CD1c-positive myeloid dendritic cell (primary cell): ENCODE measurements around the gene MCM8.

Experiments
- DNase-seq: peaks from one replicate; pipeline ENCODE4 v3.0.0-alpha.2; 2016; ENCODE audit errors: extremely low spot score

The MCM8 gene

DNA sequence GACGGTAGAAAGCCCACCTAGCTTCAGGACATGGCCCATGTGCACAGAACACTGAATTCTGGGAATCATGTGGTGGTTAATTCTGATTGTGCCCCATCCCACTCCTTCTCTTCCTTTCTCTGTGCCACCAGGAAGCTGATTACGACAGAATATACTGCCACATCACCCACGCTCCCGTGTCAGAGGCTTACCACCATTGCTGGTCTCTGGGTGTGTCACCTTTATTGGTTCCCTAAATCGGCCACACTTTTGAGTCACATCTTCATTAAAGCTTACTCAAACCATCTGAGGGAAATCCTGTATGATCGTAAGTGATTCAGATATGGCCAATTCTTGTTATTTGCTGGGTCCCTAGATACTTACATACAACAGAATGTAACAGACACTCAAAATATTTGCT, 3.2 kb upstream of the MCM8 start:
- DNase-seq = peak; percentile 96

DNA sequence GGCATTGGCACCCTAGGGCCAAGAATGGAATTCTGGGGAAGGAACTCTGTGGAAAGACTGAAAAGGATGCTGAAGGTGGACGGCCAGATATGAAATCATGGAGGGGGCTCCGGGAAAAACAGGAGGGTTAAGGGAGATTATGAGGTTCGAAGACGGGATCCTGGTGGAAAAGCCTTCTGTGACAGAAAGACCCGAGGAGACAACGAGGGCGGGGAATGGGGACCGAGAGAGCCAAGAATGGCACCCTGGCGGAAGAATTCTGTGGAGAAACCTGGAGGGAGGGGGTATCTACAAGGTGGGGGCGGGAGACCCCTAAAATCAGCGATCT, 545 bp upstream of the MCM8 start:
- no peak for DNase-seq

DNA sequence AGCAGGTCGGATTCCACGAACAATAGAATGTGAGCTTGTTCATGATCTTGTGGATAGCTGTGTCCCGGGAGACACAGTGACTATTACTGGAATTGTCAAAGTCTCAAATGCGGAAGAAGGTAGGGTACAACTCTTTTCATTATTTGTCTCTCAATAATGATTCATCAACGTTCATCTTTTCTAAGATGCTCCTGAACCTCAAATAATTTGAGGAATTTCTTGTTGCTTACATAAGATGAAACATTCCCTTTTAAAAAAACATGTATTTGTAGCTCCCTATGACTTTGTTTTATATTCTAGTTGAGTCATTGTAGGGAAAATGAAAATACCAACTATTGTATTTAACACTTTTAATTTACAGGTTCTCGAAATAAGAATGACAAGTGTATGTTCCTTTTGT, 17.0 kb downstream of the MCM8 start:
- DNase-seq = no peak

DNA sequence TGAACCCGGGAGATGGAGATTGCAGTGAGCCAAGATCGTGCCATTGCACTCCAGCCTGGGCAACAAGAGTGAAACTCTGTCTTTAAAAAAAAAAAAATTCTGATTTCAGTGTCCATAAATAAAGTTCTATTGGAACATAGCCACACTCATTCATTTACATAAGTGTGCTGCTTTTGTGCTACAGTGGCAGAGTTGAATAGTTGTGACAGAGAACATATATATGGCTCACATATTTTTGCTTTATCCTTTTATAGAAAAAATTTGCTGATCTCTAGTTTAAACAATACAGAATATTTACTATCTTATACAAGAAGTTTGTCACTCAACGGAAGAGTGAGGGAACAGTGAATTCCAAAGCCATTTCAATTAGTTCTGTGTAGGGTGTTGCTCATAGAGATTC, 18.0 kb downstream of the MCM8 start:
- DNase-seq = no peak

DNA sequence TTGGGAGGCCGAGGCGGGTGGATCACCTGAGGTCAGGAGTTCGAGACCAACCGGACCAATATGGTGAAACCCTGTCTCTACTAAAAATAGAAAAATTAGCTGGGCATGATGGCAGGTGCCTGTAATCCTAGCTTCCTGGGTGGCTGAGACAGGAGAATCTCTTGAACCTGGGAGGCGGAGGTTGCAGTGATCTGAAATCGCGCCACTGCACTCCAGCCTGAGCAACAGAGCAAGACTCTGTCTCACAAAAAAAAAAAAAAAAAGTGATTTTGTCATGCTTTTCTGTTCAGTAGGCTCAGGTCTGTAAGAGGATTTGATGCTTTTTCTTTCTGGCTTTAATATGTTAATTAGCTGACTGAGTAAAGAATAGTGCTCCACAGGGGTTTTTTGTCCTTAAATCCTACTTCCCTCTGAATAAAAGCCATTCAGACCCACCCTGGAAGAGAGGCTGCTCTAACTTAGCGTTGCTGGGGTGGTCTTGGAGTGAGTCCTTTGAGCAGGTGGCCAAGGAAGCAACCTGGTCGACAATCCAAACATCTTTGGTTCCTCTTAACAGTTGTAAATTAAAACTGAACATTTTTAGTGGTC, 19.0 kb downstream of the MCM8 start:
- no peak for DNase-seq

DNA sequence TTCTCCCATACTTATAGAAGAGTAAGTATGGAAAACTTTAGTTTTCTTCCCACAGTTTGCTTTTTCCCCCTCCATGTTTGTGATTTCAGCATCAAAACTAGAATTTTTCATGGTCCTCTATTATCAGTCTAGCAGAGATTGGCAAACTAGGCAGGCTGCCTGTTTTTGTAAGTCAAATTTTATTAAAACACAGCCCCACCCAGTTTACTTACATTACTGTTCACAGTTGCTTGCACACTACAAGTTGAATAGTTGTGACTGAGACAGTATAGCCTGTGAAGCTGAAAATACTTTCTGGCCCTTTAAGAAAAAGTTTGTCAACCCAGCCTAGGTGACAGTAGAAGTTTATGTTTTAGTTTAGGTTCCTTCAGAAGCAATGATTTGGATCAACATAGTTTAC, 19.5 kb downstream of the MCM8 start:
- DNase-seq = no peak

DNA sequence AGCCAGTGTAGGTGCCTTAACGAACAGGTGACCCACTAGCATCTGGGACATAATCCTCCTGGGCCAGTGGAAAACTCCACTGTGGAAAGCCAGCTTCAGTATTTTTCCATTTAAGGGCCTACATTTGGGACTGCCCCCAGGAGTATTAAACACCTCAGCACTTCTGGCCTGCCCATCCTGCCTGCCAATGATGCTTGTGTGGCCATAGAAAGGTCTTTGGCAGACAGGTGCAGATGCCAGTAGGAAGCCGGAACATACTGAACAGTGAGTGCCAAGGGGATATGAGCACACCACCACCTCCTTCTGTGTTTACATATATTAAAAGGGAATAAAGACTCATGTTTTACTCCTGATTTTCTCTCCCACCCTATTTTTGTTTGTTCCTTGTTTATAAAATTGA, 19.9 kb downstream of the MCM8 start:
- DNase-seq = no peak

DNA sequence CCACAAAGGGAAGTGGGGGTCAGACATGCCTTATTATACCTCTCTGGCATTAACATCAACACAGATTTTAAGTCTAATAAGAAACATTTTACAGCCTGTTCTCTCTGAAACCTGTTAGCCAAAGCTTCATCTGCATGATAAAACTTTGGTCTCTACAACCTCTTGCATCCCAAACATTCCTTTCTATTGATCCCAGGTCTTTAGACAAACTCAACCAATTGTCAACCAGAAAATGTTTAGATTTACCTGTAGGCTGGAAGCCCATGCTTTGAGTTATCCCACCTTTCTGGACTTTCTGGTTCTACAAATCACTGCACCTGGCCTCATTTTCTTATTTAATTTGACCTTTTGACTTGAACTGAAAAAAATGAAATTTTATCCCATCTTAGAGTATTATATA, 20.8 kb downstream of the MCM8 start:
- no peak for DNase-seq

DNA sequence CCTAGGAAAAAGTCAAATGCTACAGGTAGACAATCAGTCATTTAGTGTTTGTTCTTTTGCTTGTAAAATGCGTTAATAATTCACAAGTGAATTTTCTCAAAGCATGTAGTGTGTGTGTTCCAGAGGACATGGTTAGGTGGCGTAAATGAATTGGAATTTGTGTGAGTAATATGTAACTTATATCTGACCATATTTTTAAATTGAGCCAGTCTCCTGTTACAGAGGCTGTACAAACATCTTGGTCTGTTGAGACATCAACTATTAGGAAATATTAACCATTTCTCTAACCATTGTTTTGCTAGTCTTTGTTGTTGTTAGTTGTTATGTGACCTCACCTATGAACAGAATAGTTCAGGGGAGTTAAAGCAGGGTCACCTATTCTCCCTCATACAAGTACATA, 22.7 kb downstream of the MCM8 start:
- DNase-seq = no peak

DNA sequence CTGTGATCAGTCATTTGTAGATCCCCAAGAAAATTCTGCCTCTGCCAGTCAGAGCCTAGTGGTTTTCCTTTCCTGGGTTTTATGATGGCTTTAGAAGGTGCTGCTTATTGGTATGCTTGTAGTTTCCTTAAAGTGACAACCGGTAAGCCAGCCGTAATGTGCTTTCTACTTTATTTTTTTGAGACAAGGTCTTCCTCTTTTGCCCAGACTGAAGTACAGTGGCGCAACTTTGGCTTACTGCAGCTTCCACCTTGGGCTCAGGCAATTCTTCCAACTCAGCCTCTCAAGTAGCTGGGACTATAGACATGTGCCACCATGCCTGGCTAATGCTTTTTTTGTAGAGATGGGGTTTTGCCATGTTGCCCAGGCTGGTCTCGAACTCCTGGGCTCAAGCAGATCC, 23.5 kb downstream of the MCM8 start:
- DNase-seq = peak; percentile 23

DNA sequence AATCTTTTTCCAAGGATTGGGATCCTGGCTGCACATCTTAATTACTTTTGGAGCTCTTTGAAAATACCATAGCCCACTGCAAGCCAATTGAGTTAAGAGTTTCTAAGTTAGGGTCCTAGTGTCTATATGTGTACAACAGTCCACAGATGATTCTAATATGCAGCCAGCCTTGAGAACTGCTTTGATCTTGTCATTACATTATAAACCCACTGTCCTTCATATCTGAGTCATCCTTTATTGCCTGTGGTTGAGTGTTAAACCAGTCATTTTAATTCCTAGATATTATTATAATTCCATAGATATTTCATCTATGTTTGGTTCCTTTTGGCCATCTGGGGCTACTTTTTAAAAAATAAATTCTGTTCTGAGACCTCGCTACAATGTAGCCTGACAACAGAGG, 24.1 kb downstream of the MCM8 start:
- no peak for DNase-seq

DNA sequence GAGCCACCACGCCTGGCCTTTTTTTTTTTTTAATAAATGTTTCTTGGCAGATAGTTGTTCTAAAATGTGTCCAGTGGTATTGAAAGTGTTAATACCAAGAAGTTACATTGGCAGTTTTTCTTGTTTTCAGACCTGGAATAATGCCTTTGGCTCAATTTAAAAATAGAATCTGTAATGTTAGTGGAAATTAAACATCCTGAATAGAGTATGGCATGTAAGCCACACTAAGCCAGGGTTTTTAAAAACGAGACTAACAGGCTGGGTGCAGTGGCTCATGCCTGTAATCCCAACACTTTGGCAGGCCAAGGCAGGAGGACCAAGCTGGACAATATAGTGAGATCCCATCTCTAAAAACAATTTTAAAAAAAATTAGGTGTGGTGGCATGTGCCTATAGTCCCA, 25.3 kb downstream of the MCM8 start:
- no peak for DNase-seq

DNA sequence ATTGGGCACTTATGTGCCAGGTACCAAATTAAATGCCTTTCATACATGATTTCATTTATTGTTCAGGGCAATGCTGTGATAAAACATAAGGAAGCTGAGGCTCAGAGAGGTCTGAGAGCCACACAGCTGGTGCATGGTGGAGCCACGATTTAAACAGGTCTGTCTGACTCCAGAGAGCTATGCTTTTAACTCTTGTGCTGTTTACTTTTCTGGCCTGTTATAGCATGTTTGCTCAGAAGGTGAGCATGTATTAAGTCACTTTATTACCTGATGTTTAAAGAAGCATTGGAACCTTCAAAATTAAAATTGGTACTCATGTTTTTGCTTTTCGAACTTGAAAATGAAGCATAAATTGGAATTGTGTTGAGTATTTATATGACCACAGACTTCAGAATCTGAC, 26.8 kb downstream of the MCM8 start:
- DNase-seq = no peak

DNA sequence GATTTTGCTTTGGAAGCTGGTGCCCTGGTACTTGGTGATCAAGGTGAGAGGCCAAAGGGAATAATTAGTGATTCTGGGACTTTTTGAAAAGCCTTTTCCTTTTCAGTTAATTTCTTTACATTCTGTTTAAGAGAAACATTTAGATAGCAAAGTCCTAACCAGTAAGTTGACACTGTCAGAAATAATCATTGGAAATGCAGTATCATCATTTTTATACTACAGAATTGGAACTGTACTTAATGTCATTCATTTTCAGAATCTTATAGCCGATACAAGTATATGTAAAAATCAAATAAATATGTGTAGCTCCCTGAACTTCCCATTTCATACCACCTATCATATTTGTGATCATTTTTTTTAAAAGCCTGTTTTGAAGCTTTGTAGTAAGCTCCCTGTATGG, 27.5 kb downstream of the MCM8 start:
- no peak for DNase-seq

DNA sequence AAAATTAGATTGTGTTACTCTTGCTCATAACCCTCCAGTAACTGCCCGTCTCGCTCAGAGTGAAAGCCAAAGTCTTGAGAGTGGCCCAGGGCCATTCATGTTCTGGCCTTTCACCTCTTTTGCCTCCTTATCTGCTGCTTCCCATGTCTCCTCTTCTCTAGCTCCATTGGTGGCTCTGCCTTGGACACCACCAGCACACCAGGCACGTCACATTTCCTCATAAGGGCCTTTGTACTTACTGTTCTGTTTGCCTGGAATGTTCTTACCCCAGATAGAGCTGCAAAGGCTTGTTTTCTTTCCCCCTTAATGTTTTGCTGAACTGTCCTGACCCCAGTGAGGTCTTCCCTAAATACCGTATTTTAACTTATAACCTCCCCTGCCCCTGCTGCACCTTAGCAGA, 29.3 kb downstream of the MCM8 start:
- DNase-seq = no peak

DNA sequence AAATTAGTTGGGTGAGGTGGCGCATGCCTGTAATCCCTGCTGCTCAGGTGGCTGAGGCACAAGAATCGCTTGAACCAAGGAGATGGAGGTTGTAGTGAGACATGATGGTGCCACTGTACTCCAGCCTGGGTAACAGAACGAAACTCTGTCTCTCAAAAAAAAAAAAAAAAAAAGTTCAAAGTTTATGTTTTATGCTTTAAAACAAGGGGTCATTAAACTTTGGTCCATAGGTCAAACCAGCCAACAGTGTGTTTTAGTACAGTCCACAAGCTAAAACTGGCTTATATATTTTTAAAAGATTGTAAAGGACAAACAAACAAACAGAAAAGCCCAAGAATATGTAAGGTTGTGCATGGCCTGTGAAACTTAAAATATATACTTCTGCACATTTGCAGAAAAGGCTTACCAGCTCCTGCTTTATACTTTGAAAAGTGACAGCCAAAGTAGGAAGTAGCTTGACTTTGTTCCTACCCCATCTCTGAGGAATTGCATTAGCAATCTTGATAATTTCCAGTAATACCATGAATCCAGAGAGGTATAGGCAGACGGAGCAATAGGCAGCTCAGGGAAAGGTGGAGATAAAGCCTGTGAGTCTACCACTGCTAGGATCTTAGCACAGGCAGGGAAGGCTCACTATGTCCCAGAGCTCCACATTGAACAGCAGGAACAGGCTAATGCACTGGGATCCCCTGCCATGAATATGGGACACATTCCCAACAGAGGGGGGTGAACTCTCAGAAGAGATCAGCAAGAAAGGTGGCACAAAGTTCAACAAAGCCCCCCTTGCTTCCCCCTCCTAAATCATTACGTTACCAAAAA, 30.5 kb downstream of the MCM8 start:
- DNase-seq = no peak

DNA sequence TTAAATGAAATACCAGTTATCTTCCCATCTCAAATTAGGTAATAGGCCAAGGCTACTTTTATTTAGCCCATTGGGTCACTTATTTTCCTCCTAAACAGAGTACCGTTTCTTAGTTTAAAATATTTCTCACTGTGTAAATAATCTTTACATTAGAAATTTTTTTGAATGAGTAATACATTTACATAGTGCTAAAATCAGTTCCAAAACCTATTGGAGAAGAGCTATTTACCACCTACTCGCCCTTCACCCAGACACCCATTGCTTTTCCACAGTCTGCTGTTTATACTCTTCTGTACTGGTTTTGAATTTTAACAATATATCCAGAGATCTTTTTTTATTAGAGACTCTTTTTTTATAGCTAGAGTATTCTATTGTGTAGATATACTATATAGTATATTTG, 36.9 kb downstream of the MCM8 start:
- no peak for DNase-seq

DNA sequence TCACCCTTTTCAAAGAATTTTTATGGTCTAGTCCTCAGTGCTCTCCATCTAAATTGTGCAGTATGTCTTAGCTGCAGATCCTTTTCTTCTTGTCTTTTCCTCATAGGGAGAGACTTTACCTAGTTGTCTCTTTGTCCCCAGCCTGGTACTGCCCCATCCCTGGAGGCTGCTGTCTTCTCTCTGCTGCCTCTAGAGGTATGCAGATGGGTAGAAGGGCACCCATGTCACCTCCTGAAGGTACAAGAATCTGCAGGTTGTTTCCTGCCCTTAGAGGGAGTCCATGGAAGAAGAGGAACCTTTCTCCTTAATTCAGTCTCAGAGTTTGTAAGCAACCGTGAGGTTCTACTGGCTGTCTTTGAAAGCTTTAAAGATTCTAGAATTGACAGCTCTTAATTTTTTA, 39.1 kb downstream of the MCM8 start:
- no peak for DNase-seq

DNA sequence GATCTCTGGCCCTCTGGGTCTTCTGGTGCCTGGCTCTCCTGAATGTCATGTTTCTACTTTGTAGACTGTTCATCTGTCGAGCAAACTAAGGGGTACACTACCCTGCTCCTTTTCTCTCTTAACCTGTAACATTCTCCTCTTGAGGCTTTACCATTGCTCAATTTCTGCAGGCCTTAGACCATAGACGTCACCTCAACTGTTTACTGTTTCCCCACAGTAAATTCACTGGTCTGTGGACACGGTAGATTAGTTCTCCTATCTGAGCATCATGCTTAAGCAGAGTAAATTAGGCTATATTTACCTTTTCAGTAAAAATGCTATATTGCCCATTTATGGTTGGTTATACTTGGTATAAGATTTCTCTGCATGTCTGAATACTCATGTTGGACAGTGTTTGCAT, 40.5 kb downstream of the MCM8 start:
- DNase-seq = no peak

DNA sequence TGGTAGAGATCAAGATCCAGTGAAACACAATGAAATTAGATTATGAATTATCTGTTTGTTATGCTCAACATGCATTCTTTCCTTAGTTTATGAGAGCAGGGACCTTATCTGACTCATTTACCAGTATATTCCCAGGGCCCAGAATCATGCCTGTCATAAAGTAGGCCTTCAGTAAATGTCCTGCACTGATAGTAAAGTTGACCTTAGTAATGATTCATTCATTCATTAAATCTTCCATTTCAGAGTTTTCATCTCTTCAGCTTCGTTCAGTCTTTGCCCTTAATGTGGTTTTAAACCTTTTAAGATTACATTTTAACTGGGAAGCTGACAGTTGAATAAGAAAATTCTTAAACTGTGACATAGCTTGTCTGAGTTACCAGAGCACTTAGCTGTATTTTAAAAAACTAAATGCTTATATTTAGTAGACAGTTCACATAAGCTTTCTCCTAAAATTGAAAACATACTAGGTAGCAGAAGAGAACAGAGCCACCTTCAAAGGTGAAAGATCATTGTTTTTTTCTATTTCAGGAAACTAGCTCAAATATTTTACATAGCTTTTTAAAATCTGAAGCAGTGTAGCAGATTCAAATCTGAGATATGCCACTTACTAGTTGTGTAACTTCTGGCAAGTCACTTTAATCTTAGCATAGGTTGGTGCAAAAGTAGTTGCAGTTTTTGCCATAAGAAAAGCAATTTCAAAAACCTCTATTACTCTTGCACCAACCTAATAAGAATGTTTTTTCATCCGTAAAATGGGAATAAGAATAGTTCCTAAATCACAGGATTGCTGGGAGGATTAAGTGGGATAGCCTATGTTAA, 41.4 kb downstream of the MCM8 start:
- no peak for DNase-seq

DNA sequence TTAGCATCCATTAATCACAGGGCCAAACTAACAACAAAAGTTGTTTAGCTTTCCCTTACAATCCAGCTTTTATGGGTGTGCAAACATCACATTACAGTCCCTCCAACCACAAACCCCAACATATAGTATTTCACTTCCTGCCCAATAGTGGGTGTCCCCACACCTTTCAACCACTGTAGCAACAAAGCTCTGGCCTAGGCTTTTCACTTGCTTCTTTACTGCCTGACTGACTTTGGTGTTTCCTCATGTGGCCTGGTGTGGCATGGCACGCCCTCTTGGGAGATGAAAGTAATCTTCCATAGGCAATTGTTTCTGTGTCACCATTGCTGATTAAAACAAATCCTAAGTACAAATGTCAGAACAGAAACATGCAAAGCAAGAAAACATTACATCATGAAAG, 46.3 kb downstream of the MCM8 start:
- DNase-seq = peak; percentile 11

DNA sequence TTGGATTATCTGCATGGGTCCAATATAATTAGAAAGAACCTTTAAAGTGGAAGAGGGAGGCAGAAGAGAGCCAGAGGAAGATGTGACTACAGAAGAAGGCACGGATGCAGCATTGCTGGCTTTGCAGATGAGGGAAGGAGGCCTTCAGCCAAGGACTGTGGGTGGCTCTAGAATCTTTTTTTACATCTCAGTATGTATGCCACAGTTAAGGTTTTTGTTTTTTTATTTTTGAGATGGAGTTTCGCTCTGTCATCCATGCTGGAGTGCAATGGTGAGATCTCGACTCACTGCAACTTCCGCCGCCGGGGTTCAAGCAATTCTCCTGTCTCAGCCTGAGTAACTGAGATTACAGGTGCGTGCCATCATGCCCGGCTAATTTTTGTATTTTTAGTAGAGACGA, 49.3 kb downstream of the MCM8 start:
- no peak for DNase-seq

DNA sequence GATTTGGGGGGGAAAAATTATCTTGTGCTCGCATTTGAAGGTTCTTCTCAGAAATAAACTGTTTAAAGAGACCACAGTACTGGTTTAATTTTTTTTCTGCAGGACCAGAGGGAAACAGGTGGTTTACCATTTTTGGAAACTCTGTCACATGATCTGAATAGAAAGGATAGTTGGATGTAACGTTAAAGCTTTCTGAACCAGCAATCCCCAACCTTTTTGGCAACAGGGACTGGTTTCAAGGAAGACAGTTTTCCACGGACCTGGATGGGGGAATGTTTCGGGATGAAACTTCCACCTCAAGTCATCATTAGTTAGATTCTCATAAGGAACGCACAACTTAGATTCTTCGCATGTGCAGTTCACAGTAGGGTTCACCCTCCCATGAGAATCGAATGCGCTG, 50.4 kb downstream of the MCM8 start:
- no peak for DNase-seq
